Peyer's patch (tissue), 4 donors: ENCODE measurements around the gene MARK4. TPM values are rescaled to one million over a fixed set of nuclear protein-coding genes. Genes with fewer than 3 reads are reported as not detected.

Source experiments
- DNase-seq, 3 donors: peaks; one replicate each; pipeline ENCODE4 v3.0.0-alpha.2; 2017 to 2019
- H3K27ac ChIP-seq, 4 donors: fragments of 200-600 bp; sonication (generic); one replicate each; pipeline ENCODE4 v1.5.1; 2016 to 2019
- H3K27me3 ChIP-seq, 2 donors: fragments of 200-600 bp; sonication (generic); one replicate each; pipeline ENCODE4 v1.5.1; 2019
- H3K36me3 ChIP-seq, 3 donors: fragments of 200-600 bp; sonication (generic); one replicate each; pipeline ENCODE4 v1.5.1; 2016 to 2019
- H3K4me1 ChIP-seq, 4 donors: fragments of 200-600 bp; sonication (generic); one replicate each; pipeline ENCODE4 v1.5.1; 2016 to 2019
- H3K4me3 ChIP-seq, 4 donors: fragments of 200-600 bp; sonication (generic); 1 replicate in 3 of 4; 2 replicates in 1 of 4; pipeline ENCODE4 v1.5.1; 2016 to 2019; ENCODE audit warnings: mild to moderate bottlenecking in 1 of 4
- H3K9me3 ChIP-seq, 4 donors: fragments of 200-600 bp; sonication (generic); one replicate each; pipeline ENCODE4 v1.5.1; 2016 to 2019; ENCODE audit warnings: mild to moderate bottlenecking in 1 of 4
- CTCF ChIP-seq, 6 experiments: fragments of 450-650 bp in 4 of 6; fragments of 200-600 bp in 2 of 6; sonication (generic) in 1 of 6; IDR thresholded peaks; one replicate each; pipeline ENCODE4 v1.5.1; 2017 to 2019; ENCODE audit warnings: antibody characterized with exemption in 6 of 6, mild to moderate bottlenecking in 3 of 6, moderate library complexity in 1 of 6
- POLR2A ChIP-seq, 2 donors: fragments of 450-650 bp; IDR thresholded peaks; one replicate each; pipeline ENCODE4 v1.5.1; 2017; ENCODE audit warnings: antibody characterized with exemption in 2 of 2, mild to moderate bottlenecking in 2 of 2, moderate library complexity in 2 of 2
- total RNA-seq, 4 donors: library from RNA; depleted of rRNA; stranded (reverse); fragments of >200 nt; gene quantifications; one replicate each; pipeline ENCODE4 v1.1.0, GENCODE V29; 2016

Gene MARK4
- total RNA-seq, 4 donors from 2014 or later, result 8.1 to 63.5 (median 23.4) TPM

- H3K27me3 ChIP-seq, result no peaks in the 10 kb centered on the region
- peaks cover 0 to 13% (median 0%) of the 10 kb centered on the region in 3 donors for H3K36me3 ChIP-seq
These were observed 103.3 kb downstream of the MARK4 start for GRCh38 chr19:45354241-45354842.

More at GRCh38 chr19:45354241-45354842, 103.3 kb downstream of the MARK4 start:
- no peak overlapping the region for H3K27ac ChIP-seq
- no peak for TF ChIP-seq CTCF (IDR thresholded peaks at IDR 0.05)
- no peak for TF ChIP-seq POLR2A (IDR thresholded peaks at IDR 0.05)
- H3K4me3 ChIP-seq, result no peak overlapping the region
- H3K9me3 ChIP-seq, result no peaks in the 10 kb centered on the region
- H3K4me1 ChIP-seq, result no peaks in the 10 kb centered on the region
- DNase-seq, result no peak

Other genes with a start within 250 kb of the MARK4 start
- gene RELB, start 249.8 kb upstream of the MARK4 start, total RNA-seq, result 10 to 100 TPM; 13.3 to 49.8 (median 20.4) TPM
- 100 to 1,000 TPM in 3 of 4 donors, 10 to 100 TPM in 1; 94.2 to 310 (median 147) TPM for gene CLASRP, start 212.2 kb upstream of the MARK4 start, total RNA-seq
- gene ZNF296, start 174.8 kb upstream of the MARK4 start, total RNA-seq, result 1 to 10 TPM in 3 of 4 donors, not detected in 1; 2.1 to 5.5 (median 5.4) TPM
- gene GEMIN7, start 172.0 kb upstream of the MARK4 start, total RNA-seq, result 10 to 100 TPM in 3 of 4 donors, not detected in 1; 28.7 to 34.2 (median 29.6) TPM
- gene PPP1R37, start 158.1 kb upstream of the MARK4 start, total RNA-seq, result 10 to 100 TPM; 41.8 to 75.1 (median 54.2) TPM
- gene NKPD1, start 90.3 kb upstream of the MARK4 start, total RNA-seq, result under 1 TPM in 2 of 4 donors, not detected in 2; 0.35 to 0.40 TPM
- 10 to 100 TPM; 11.4 to 58.6 (median 21.6) TPM for gene TRAPPC6A, start 73.0 kb upstream of the MARK4 start, total RNA-seq
- 10 to 100 TPM in 2 of 4 donors, 1 to 10 TPM in 2; 6.6 to 18.0 (median 10.3) TPM for gene BLOC1S3, start 72.5 kb upstream of the MARK4 start, total RNA-seq
- gene EXOC3L2, start 5.9 kb upstream of the MARK4 start, total RNA-seq, result 1 to 10 TPM; 1.5 to 8.3 (median 1.5) TPM
- gene CKM, start 71.6 kb downstream of the MARK4 start, total RNA-seq, result not detected
- not detected for gene KLC3, start 89.5 kb downstream of the MARK4 start, total RNA-seq
- 10 to 100 TPM; 12.3 to 23.9 (median 14.3) TPM for gene ERCC2, start 119.3 kb downstream of the MARK4 start, total RNA-seq
- 10 to 100 TPM; 16.5 to 53.9 (median 36.2) TPM for gene PPP1R13L, start 153.8 kb downstream of the MARK4 start, total RNA-seq
- gene POLR1G, start 155.4 kb downstream of the MARK4 start, total RNA-seq, result 10 to 100 TPM in 1 of 4 donors, 1 to 10 TPM in 2, under 1 TPM in 1; 0.88 to 10.7 (median 2.5) TPM
- 10 to 100 TPM; 39.9 to 69.3 (median 52.5) TPM for gene ERCC1, start 172.6 kb downstream of the MARK4 start, total RNA-seq
- gene FOSB, start 216.7 kb downstream of the MARK4 start, total RNA-seq, result 10 to 100 TPM in 2 of 4 donors, 1 to 10 TPM in 1, under 1 TPM in 1; 0.85 to 56.1 (median 9.6) TPM
- gene RTN2, start 245.8 kb downstream of the MARK4 start, total RNA-seq, result 10 to 100 TPM in 1 of 4 donors, 1 to 10 TPM in 2, under 1 TPM in 1; 0.53 to 42.1 (median 4.3) TPM
- 1 to 10 TPM in 2 of 4 donors, not detected in 2; 1.5 to 1.7 TPM for gene PPM1N, start 247.2 kb downstream of the MARK4 start, total RNA-seq